ENCODE data around the gene SGPP2.
A peak's percentile ranks its signal among the peaks of the same experiment; 100 is the strongest.

Gene SGPP2

DNA sequence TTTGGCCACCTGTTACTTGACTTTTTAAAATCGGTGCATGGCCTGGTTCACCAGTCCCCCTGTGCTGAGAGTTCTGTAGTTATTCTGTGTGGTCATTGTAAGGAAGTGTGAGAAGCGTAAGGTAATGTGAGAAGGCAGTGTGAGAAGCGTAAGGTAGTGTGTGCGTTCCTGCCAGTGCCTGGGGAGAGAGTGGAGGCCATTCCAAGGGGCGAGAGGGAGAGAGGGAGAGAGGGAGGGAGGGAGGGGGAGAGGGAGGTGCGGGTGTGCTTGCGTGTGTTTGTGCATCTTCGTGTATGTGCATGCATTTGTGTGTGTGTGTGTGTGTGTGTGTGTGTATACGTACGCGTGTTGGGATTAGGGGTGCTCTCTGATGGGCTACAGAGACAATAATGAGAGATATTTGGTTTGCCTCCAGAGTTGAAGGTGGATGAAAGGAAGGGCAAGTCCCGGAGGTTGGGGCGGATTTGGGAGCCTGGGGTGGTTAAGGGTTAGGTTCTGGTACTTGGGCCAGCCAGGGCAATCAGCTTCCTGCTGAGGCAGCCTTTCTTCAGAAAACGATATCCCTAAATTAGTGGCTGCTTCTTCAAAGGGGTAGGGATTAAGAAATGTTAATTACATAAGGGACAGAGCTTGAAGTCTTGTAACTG lies 53.7 kb downstream of the SGPP2 start:
- DNase-seq, result no peak

DNA sequence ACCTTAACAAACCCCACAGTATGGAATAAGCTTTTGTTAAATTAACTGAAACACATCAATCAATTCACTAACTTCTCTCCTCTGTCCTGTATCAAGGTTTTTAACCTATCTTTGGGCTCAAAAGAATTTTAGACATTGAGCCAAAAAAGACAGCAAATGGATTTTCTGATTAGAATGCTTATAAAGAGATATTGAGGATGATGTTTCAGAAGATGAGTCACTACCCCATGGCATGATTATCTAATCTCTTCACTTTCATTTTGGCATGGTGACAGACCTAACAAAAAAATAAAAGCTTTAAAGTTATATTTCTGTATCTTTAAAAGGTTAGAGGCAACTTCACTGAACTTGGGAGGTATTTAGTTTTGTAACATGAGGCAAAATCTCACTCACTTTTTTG lies 55.5 kb downstream of the SGPP2 start:
- peak; percentile 20 for DNase-seq

DNA sequence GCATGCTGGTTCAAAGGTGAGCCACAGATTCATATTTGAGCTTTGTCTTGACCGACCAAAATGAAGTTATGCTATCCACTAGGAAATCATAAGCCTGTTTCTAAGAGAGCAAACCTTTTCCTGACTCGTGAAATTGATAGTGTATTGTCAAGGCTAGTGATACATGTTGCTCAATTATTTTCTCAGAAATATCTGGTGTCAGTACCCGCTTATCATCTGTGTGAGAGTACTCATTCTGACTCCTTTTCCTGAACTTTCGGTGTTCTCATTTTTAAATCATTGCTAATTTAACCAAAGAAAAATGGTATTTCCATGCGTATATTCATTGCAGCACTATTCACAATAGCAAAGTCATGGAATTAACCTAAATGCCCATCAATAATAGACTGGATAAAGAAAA lies 56.2 kb downstream of the SGPP2 start:
- peak; percentile 20 for DNase-seq

GRCh38 chr2:222481941-222482340 lies 57.6 kb downstream of the SGPP2 start:
- no peak for DNase-seq

GRCh38 chr2:222483513-222484039 lies 59.2 kb downstream of the SGPP2 start:
- DNase-seq, result peak; percentile 49

- DNase-seq, result no peak
These were observed 61.2 kb downstream of the SGPP2 start for GRCh38 chr2:222485367-222486211.

- no peak for DNase-seq
These were observed 65.8 kb downstream of the SGPP2 start for GRCh38 chr2:222490131-222490530.

- DNase-seq, result no peak
These were observed 68.3 kb downstream of the SGPP2 start for GRCh38 chr2:222492683-222493082.

DNA sequence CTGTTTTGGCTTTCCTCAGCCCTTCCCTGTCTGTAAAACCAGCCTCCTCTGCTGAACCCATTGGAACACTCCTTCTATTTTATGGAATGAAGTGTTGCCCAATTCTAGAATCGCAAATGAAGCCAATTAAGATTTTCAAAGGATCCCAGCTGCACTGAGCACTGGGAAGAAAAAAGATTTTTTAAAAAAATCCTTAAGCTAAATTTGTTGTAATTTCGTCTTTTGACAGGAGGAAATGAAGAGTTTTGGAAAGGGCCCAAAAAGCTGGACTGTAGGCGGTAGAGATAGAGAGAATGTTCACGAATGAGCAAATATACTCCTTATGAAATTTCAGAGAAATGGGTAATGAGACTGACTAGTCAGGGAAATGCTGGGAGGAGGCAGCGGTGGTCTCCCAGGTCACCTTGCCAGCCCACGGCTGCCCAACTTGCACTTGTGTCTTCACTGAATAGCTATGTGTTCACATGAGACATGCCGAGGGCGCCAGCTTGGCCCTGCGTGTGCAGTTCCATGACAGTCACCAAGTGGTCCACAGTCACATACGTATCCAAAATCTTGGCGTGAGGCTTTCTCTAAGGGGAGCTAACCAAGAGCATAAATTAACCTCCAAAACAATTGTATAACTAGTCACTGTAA lies 69.9 kb downstream of the SGPP2 start:
- no peak for DNase-seq

- peak; percentile 52 for DNase-seq
These were observed 71.0 kb downstream of the SGPP2 start for GRCh38 chr2:222495388-222495787.

DNA sequence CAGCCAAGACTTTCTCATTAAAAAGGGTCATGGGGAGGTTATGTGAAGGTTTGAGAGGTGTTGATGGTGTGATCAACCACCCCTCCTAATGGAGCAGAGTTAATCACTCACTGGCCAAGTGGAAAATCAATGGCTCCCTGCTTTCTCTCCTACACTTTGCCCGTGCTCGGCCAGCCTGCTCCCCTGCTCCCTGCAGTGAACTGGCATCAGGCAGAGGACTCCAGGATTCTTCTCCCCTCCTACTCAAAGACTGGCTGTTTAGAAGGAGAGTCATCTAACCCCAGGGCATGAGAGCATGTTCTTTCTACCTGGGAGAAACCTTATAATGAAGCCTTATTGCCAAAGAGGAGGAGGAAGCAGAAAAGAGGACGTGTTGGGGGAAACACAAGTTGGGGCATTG lies 74.9 kb downstream of the SGPP2 start:
- DNase-seq, result no peak

GRCh38 chr2:222504191-222504590 lies 79.8 kb downstream of the SGPP2 start:
- no peak for DNase-seq

DNA sequence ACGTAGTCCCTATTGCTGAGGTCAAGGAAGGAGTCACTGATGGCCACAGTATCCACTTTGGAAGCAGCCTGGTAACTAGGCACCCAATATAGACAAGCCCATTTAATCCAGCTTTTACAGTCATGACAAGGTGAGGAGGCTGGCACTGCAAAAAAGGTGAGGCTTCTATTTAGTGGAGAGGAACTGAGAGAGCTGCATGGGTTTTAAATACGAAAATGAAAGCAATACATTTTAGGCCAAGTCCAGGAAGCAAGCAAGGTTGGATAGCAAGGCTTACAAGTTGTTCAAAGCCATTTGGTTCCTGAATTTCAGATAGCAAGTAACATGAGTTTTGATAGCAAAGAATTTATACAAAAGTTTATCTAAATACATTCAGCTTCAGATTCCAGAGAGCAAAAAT lies 80.4 kb downstream of the SGPP2 start:
- peak; percentile 36 for DNase-seq

DNA sequence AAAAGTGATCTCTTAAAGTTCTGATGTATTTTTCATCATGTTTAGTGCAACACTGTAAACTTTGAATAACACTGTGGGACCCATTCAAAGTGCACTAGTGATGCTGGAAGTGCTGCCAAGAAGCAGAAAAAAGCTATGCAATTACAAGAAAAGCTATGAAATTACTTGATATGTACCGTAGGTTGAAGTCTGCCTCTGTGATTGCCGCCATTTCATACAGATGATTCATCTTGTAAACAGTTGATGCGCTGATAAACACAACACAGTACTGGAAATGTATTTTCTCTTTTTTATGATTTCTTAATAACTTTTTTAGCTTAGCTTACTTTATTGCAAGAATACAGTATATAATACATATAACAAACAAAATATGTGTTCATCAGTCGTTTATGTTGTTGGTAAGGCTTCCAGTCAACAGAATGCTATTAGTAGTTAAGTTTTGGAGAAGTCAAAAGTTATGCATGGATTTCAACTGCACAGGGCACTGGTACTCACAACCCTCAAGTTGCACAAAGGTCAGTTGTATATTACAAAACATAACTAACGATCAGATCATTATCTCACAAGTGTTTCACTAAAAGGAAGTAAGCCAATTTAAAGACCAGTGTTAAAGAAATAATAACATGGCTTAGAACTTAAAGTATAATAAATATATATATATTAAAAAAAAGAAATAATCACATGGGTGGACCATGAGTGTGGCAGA lies 82.0 kb downstream of the SGPP2 start:
- peak; percentile 16 for DNase-seq

DNA sequence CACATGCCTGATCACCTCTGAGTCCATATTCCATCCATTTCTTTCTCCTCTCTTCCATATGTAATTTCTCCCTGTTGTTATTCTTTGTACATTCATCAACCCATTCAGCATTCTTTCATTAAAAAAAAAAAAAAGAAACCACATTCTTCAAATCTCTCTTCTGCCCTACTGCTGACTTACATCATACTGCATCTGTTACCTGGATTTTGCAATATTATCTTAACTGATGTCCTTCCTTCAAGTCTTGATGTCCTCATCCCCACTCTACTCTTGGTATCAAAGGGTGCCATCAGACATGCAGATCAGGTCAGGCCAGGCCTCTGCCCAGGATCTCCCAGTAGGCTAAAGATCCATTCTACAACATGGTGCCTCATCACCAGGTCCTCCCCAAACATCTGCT lies 90.6 kb downstream of the SGPP2 start:
- DNase-seq, result no peak

- DNase-seq, result no peak
These were observed 94.4 kb downstream of the SGPP2 start for GRCh38 chr2:222518570-222519381.

DNA sequence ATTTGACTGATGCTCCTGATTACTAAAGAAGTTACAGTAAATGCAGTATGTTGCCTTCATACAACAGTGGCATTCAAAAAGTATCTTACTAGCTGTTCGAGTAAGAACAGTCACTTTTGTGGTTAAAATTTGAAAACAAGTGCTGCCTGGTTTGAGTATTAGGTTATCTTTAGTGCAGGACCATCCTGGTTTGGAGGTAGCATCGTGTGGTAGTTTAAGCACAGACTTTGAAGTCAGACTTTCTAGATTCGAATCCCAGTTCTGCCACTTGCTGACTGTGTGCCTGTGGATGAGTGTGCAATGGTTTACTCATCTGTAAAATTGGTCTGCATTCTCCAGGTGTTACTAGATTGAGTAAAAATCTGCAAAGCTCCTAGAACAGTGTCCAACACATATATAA lies 96.8 kb downstream of the SGPP2 start:
- DNase-seq, result no peak

GRCh38 chr2:222522082-222522481 lies 97.7 kb downstream of the SGPP2 start:
- no peak for DNase-seq

DNA sequence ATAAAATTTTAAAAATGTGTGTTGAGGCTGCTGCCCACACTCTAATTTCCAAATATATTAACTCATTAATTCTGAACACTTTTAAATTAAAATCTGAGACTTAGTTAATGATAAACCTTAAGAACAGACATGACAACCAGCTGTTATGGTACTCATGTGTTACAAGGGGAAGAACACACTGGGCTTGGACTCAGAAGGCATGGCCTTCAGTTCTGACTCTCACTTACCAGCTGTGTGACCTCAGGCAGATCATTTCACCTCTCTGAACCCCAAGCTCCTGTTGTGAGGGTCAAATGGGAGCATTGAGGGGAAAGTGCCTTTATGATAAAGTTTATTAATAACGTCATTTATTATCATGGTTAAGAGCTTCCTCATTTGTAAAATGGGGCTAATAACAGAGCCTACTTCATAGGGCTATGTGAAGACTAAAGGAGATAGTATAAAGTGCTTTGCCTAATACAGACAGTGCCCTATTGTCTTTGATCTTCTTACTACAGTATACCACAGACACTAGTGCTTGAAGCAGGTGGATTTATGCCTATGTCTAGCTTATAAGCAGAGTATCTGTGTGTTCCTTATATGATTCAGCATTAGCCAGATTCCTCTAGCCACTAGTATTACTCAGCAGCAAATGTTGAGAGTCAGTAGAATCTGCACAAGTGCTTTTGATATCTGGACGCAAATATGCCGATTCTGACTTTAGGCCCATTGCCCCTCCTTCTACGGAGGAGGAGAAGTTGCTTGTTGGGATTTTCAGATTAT lies 99.6 kb downstream of the SGPP2 start:
- DNase-seq, result no peak

GRCh38 chr2:222525811-222526210 lies 101.5 kb downstream of the SGPP2 start:
- DNase-seq, result no peak

- DNase-seq, result no peak
These were observed 102.3 kb downstream of the SGPP2 start for GRCh38 chr2:222526480-222527277.
